GM18519 (cell line): ENCODE data around the gene SCTR.

ENCODE experiments used
- ATAC-seq: cut with Tn5 transposase; IDR thresholded peaks from one replicate; pipeline ENCODE4 v1.9.1; 2021; ENCODE audit warnings: mild to moderate bottlenecking, moderate library complexity; ENCODE audit not compliant: unreplicated experiment, low FRiP score

The SCTR gene

DNA sequence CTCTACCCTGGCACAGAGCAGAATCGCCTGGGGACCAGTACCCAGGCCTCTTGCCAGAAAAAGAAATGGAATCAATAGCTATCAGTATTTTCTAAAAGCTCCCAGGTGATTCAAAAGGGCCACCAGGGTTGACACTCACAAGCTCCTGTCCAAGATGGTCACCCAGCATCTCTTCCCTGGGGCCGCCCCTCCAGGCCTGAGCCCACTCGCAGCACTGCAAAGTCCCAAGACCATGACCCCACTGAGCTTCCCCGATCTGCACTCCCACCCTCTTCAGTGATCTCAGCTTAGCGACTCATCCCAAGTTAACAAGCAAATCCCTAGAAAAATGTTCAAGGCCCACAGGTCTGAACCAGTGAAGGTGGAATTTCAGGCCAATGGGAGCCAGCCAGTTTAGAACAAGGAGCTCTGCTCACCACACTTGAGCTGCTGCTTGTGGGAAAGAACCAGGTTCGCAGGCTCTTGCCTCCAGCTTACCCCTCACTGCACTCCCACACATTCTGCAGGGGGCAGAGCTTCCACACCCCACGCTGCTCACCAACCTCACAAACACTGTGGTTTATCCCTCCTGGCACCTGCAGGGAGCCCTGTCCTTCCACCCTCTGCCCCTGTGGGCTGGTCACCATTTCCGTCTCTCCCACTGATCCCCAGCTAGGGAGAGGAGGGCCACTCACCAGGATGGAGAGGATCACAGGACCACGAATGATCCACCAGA is 72.8 kb downstream of the SCTR start:
- ATAC-seq = no peak

DNA sequence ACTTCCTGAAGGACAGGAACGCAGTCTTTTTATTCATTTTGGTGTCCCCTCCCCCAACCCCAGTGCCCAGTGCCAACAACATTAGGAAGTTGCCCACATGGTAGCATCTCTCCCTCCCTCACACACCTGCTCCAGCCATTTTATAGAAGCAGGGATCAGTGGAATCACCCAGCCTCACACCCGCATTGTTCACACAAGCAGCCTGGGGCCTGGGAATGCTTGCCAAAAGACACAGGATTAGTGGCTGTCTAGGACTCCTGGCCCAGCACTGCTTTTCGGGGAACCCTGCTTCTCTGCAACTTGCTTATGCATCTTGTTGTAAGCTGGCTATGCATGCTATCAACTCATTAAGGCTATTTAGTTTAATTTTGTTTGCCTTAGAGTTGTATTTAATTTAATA is 74.8 kb downstream of the SCTR start:
- no peak for ATAC-seq

DNA sequence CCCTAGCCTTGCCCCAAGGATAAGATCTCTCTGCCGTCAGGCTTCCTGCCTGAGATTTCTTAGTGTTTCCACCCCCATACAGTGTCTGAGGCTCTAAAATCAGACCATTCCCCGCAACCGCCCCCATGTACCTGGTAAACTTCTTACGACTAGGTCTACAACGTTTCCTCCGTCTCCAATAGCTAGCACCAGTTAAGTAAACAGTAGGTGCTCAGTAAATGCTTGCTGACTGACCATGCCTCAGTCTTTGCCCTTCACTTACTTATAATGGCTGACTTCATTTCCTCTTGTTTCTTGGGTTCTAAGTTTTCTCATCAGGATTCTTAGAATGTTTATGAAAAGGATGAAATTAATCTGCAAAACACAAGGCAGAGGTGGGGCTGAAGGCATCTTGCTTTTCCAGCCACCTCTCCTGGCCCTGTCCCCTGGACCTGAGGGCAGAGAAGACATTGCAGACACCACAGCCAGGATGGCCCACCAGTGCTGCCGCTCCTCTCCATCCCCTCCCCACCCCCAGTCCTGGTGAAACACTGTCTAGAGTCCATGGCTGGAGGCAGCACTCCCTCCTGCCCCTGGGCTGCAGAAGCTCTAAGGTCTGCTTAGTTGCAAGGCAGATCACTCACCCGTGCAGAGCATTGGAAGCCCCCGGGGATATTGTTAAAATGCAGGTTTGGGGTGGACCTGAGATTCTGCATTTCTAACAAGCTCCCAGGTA is 75.7 kb downstream of the SCTR start:
- ATAC-seq = no peak

DNA sequence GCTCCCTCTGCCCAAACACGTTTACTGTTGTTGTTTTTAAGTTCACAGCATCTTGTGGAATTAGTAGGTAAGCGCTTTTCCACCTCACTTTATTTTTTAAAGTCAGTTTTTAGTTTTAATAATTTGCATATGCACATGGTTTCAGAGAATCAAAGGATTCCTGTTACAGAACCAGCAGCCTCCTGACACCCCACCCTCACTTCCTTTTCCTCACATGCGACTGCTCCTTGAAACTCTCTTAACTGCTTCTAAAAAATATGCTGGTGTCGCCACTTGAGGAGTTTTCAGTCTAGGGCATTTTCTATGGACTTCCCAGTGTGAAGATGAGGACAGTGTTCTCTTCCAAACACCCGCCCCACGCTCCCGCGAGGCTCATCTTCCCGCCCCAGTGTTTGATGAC is 78.2 kb downstream of the SCTR start:
- ATAC-seq = no peak

DNA sequence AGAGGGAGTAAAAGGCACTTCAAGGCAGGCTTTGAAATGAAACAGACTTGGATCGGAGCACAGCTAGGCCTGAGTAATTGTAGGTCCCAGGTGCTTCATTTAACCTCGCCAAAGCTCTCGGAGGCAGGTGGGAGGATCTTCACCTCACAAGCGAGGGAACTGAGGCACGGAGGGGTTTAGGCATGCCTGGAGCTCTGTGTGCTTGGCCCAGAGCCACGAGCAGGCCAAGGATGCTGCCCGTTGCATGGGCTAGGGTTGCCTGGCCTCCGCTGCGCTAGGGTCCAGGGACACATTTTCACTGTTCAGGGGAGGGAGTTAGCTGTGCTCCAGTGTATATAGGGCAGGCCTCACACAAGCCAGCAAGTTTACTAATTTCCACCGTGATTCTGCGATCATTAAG is 81.4 kb downstream of the SCTR start:
- no peak for ATAC-seq

DNA sequence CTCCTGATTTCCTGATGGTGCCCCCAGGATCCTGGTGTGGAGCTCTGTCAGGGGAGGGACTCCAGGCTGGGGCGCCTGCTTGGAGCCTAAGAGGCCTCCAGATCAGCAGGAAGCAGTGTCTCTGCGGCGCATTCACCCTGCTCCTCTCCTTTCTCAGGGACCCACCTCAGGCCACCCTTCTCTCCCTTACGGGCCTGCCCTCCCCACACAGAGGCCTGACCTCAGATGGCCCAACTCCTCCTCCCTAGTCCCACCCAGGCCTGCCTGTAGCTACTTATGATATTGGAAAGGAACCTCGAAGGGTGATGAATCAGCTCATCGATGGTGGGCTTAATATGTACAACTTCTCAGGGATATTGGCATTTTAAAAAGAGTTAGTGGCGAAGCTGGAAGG is 82.1 kb downstream of the SCTR start:
- no peak for ATAC-seq

DNA sequence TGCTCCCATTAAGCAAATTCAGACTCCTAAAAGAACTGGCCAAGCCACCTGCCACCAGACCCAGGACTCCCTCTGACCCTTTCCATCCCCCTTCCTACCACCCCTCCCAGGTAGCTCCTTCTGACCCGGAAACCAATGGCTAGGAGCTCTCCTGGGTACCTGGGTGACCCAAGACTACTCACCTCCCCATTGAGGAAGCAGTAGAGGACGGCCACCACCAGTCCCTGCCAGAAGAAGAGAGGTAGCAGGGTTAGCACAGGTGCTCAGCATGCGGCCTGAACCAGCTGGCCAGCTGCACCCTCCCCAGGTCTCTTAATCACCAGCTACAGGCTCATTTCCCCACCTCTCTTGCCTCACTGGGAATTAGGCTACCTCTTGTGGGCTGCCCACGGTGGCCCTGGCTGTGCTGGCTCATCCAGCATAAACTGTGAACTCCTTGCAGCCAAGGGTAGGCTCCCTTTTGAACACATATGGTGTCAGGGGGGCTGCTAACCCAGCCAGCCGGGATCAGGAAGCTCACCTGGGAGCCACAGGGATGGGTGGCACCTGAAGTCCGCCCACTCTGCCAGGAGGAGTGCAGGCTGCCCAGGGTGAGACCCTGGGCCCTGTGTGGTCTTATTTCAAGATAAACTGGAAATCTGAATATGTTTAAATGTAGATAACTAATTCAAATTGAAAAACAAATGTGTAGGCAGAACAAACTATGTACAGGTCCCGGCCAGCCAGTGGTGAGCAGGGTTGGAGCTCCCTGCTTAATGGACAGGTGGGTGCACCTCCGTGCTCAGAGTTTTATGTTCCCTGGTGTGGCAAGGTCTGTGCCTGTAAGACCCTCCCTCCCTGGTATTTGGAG is 82.7 kb downstream of the SCTR start:
- ATAC-seq = no peak

DNA sequence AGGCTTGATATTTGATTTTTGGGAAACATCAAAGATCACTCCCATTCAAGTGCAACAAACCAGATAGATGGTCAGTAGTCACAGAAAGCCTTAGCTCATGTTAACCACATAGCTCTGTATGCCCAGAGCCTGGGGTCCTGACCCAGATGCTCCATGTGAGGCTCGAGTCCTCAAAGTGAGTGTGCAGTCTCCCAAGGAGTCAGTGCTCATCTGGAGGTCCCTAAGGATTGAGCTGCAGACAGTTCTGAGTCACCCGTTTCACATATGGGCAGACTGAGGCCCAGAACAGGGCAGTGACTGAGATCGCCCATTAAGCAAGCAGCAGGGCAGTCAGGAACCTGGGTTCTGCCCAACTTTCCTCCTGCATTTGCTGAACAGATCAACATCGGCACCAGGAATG is 83.4 kb downstream of the SCTR start:
- ATAC-seq = no peak

DNA sequence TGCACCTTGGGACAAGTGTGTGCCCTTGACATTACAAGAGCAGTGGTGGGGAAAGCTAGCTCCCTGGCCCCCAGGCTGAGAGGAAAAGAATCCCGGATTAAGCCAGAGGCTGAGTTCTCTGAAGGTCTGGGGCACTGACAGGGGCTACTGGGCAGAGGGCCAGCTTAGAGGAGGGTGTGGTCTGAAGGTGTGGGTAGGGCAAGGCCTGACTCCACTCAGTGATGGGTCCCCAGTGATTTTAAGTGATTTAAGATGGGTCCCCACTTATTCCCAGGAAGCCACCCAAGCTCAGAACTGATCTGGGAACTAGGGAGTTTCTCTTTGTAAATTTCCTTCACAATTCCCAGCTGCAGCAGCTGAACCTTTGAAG is 83.8 kb downstream of the SCTR start:
- no peak for ATAC-seq

DNA sequence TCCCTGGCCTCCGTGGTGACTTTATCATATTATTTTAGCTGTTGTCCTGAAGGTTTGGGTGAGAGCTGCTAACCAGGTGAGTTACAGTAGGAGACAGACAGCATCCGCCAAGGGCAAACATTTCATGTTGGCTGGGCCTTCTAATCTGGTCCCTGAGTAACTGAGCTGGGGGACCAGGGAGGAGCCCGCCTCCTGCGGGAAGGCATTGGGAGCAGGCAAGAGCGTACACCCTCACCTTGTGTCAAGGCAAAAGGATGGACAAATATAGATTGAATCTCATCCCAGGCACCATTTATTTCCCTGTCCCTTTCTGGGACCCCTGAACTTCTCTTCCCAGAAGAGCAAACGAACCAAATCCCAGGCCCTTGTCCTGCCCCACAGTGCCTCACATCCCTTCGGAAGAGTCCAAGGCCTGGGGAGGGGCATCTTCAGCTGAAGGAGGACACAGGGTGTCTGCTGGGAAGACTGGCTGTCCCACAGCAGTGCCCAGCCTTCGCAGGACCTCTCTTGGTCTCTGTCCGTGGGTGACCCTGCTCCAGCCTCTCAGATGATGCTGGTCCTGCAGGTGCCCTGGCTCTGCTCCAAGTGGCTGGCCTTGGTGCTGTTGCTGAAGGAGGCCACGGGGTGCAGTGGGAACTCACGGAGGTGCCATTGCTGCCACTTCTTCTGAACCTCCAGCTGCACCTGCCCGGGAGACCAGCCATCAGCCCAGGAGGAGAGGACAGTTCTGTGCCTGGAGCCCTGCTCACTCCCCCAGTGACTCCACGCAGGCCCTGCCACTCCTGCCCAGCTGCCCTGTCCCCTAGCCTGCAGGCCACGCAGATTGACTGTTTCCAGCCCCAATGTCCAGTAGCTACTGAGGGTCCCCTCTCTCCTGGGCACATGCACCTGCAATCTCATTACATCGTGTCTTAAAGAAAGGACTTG is 84.4 kb downstream of the SCTR start:
- ATAC-seq = no peak

DNA sequence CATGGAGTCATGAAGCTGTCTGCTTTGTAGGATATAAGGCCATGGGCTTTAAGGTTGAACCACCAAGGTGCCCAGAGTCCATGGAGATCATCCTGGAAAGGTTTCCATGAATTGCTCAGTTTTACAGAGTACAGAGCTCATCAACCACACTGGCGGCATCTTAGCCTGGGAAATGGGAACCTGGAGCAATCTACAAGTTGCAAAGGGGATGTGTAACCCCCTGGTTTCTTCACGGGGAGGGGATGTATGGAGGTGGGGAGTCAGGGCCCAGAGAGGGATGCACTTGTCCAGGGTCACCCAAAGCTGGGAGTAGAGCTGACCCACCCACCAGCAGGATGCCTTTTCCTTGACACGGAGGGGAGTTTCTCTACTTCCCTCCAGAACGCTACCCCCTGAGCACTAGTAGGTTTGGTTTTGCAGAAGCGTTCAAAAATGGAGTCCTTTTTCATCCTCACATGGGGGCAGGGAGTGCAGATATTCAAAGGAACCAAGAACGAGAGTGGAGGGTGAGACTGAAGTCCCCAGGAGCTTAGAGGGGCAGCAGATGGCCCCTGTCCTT is 85.5 kb downstream of the SCTR start:
- ATAC-seq = no peak

DNA sequence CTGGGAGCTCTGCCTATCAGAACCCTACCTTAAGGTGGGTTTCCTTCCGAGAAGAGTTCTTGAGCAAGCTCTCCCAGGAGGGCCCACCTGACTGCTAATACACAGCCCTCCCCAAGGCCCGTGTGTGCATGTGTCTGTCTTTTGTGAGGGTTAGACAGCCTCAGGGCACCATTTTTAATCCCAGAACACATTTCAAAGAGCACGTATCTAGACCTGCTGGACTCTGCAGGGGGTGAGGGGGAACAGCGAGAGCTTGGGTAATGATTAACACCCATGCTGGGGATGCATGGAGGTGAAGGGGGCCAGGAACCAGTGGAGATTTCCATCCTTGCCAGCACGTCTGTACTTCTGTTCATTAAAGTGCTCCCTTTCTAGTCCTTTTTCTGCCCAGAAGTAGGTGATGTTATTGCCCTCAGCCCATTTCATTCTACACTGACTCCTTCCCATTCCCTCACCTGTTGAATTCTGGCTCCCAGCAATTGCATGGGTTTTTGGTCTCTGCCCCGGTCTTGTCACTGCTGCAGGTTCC is 86.1 kb downstream of the SCTR start:
- no peak for ATAC-seq

DNA sequence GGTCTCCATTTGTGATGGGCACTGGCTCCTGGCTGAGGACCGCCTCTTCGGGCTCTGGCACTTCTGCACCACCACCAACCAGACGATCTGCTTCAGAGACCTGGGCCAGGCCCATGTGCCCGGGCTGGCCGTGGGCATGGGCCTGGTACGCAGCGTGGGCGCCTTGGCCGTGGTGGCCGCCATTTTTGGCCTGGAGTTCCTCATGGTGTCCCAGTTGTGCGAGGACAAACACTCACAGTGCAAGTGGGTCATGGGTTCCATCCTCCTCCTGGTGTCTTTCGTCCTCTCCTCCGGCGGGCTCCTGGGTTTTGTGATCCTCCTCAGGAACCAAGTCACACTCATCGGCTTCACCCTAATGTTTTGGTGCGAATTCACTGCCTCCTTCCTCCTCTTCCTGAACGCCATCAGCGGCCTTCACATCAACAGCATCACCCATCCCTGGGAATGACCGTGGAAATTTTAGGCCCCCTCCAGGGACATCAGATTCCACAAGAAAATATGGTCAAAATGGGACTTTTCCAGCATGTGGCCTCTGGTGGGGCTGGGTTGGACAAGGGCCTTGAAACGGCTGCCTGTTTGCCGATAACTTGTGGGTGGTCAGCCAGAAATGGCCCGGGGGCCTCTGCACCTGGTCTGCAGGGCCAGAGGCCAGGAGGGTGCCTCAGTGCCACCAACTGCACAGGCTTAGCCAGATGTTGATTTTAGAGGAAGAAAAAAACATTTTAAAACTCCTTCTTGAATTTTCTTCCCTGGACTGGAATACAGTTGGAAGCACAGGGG is 87.1 kb downstream of the SCTR start:
- no peak for ATAC-seq

DNA sequence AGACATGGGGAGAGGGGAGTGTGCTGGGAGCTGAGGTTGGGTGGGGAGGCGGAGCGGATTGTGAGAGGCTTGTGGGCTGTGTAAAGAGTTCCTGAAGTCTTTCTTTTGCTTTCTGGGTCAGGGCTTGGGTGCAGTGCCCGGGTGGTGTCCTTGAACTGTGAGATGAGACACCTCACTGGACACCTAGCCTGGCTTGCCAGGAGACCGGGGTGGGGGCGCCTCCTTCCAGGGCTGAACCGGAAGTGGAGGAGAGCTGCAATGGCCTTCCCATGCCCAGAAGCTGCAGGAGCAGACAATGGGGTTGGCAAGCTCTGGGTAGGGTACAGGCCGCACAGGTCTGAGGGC is 88.4 kb downstream of the SCTR start:
- ATAC-seq = no peak

DNA sequence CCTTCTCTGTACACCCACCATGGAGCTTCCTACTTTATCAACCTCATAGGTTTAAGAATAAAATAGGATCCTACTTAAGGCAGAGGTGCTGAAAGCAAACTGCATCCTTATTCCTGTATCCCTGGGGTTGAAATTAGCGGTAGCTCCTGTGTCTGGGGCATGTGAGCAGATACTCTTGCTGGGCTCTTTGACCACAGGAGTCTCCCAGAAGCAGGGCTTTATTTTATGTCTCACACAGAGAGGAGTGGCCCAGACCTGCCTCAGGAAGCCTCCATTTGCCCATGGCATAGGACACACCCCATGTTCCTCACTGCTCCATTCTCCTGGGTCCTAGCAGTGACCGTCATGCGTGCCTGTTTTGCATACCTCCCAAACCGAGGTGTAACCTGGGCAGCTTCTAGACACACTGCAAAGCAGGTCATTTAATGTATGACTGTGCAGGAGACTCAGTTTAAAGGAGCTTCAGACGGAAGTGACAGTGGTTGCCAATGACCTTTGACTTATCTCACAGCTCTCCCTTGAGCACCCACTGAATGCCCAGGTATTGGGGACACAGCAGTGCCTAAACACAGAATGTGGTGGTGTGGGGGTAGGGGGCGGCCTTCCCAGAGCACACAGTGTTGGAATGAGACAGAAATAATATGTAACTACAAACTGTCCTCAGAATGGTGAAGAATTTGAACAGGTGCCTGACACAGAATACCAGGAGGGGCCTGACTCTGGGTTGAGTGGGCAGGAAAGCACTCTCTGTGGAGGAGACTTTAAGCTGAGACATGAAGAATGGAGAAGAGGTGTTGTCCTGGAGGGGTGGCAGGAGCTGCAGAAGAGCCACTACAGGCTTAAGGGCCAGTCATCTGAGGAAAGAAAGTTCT is 89.0 kb downstream of the SCTR start:
- ATAC-seq = no peak

DNA sequence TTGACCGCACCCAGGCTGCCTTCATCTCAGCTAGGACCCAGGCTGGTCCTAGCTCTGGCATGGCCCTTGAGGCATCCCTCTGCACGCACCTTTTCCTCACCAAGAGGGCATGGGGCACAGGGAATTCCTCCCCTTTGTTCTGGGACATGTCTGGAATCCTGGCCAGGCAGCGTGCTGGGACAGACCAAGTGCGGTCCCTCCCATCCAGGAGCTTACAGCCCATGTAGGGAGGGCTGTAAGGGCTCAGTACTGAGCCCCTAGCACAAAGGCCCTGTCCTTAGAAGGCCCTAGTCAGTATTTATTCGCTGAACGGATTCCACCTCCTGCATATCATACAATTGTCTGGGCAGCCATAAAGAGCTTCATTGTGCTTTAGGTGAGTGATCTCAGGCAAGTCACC is 89.6 kb downstream of the SCTR start:
- no peak for ATAC-seq

DNA sequence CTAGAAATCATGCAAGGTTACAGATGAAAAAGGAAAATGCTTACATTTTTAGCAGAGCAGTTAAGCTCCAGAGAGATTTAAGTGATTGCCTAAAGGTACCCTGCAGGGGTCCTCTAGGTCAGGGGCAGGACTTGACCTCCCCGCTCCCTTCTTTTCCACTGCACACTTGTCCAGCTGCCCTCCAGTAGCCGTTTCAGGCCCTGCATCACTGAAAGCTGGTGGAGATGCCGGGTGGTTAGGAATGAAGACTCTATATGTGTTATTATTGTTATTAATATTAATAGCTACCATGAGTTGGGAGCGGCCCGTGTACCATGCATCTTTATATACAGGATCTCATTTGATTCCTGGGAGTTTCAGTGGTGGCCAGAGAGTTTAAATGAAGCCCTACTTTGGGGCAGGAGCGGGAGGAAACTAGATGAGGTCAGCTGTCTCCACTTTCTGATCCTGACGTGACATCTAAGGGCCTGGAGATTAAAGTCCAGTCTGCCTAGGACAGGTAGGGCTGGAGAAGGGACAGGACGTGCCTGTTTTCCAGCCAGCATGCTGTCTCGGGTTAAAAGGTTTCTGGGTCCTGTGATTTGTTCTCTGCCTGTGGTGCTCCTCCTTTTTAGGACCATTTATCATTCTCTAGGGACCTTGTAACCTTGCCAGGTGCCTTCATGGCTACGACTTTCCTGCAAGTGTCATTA is 90.5 kb downstream of the SCTR start:
- ATAC-seq = no peak
